Adrenal gland (tissue), 5 donors: Measurements from ENCODE around the gene TMEM11.

Experiments
- POLR2A ChIP-seq, 2 donors: fragments of 450-650 bp; IDR thresholded peaks; one replicate each; pipeline ENCODE4 v1.6.1; 2017; ENCODE audit warnings: antibody characterized with exemption in 2 of 2, mild to moderate bottlenecking in 2 of 2, moderate library complexity in 1 of 2
- TF ChIP-seq, protein P1 (sequence below), 6 experiments: fragments of 450-650 bp in 4 of 6; fragments of 200-600 bp in 2 of 6; sonication (generic) in 1 of 6; IDR thresholded peaks; 1 replicate in 5 of 6; 2 replicates in 1 of 6; pipeline versions ENCODE4 v1.5.1 to v1.8.0; 2016 to 2021; ENCODE audit warnings: antibody characterized with exemption in 6 of 6, mild to moderate bottlenecking in 2 of 6, moderate library complexity in 1 of 6
- donor health status: DM: no; HTN: no; CAD: no.

DNA sequence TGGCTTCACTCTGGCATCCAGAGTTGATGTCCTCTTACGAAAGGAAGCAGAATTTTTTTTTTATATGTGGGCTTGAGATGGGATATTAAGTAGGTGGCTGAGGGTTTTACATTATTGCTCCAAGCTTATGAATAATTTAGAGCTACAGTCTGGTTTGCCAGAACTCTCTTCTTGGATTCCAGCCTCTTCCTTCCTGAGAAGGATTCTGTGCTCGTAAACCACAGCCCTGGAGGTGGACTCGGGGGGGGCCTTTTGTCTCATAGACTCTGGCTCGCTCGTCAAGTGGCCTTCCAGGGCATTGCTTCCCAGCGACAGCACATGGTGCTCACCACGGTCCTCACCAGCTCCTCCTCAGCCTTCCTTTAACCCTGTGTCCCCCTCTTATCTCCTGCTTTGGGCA lies 43.2 kb downstream of the TMEM11 start:
- TF ChIP-seq, protein P1, sequence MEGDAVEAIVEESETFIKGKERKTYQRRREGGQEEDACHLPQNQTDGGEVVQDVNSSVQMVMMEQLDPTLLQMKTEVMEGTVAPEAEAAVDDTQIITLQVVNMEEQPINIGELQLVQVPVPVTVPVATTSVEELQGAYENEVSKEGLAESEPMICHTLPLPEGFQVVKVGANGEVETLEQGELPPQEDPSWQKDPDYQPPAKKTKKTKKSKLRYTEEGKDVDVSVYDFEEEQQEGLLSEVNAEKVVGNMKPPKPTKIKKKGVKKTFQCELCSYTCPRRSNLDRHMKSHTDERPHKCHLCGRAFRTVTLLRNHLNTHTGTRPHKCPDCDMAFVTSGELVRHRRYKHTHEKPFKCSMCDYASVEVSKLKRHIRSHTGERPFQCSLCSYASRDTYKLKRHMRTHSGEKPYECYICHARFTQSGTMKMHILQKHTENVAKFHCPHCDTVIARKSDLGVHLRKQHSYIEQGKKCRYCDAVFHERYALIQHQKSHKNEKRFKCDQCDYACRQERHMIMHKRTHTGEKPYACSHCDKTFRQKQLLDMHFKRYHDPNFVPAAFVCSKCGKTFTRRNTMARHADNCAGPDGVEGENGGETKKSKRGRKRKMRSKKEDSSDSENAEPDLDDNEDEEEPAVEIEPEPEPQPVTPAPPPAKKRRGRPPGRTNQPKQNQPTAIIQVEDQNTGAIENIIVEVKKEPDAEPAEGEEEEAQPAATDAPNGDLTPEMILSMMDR (IDR thresholded peaks at IDR 0.05): no peak
- TF ChIP-seq POLR2A (IDR thresholded peaks at IDR 0.05): no peak
